A549 (cell line): ENCODE measurements around the gene AEBP2. TPM values are rescaled to one million over a fixed set of nuclear protein-coding genes. Genes with fewer than 3 reads are reported as not detected.

ENCODE experiments used
- ATAC-seq, 2 experiments: fragments of 200-7000 bp in 1 of 2; fragments of >200 bp in 1 of 2; cut with Nextera tagmentation in 1 of 2; cut with Tn5 transposase in 1 of 2; 3 replicates each; pipeline versions ENCODE4 v1.8.0 to v1.9.1; 2018 to 2020; ENCODE audit warnings: mild to moderate bottlenecking in 1 of 2, moderate library complexity in 1 of 2
- CTCF ChIA-PET: fragments of 300-600 bp; sonication (Branson Sonifier 250); formaldehyde crosslinking; extraction: SDS; loops from one replicate; lab custom pipeline; 2021; ENCODE audit warnings: antibody characterized with exemption, inconsistent platforms; lab: Yijun Ruan, JAX
- POLR2A ChIA-PET: fragments of 350-600 bp; formaldehyde crosslinking; extraction: SDS; loops from one replicate; lab custom pipeline; 2021; ENCODE audit warnings: antibody characterized with exemption, inconsistent platforms; lab: Yijun Ruan, JAX
- DNase-seq, 2 experiments: peaks; one replicate each; pipeline versions ENCODE4 v3.0.0 to v3.0.0-alpha.2; 2011 to 2016; ENCODE audit warnings: low read depth in 1 of 2, low spot score in 1 of 2
- FAIRE-seq: peaks from 2 replicates; lab custom pipeline; 2011; peaks lifted over from hg19 to GRCh38; lab: Jason Lieb, UNC
- H3K27ac ChIP-seq, 2 experiments: fragments of >200 bp; sonication (Bioruptor Twin); formaldehyde crosslinking; 3 replicates each; pipeline ENCODE4 v1.5.1; 2016 to 2017
- H3K4me1 ChIP-seq: fragments of >200 bp; sonication (Bioruptor Twin); formaldehyde crosslinking; 3 replicates; pipeline ENCODE4 v1.6.1; 2016
- H3K4me2 ChIP-seq: fragments of >200 bp; sonication (Bioruptor Twin); formaldehyde crosslinking; 3 replicates; pipeline ENCODE4 v1.6.1; 2016
- H3K4me3 ChIP-seq: fragments of >200 bp; sonication (Bioruptor Twin); formaldehyde crosslinking; 3 replicates; pipeline ENCODE4 v1.5.1; 2016
- H3K9me3 ChIP-seq: fragments of >200 bp; sonication (Bioruptor Twin); formaldehyde crosslinking; 3 replicates; pipeline ENCODE4 v1.6.1; 2016
- CBX8 ChIP-seq: fragments of 200-600 bp; sonication (generic); IDR thresholded peaks from 2 replicates; pipeline ENCODE4 v1.6.1; 2016
- CEBPB ChIP-seq, 2 experiments: fragments of >200 bp in 1 of 2; sonication (Bioruptor Twin) in 1 of 2; formaldehyde crosslinking in 1 of 2; IDR thresholded peaks; 2 replicates each; pipeline ENCODE4 v1.6.1; 2012 to 2016
- GATA3 ChIP-seq: IDR thresholded peaks from 2 replicates; pipeline ENCODE4 v1.6.1; 2012; ENCODE audit warnings: borderline replicate concordance
- HDAC2 ChIP-seq: fragments of 200-600 bp; sonication (generic); IDR thresholded peaks from 2 replicates; pipeline ENCODE4 v1.6.1; 2016
- HEYL ChIP-seq: fragments of 250-450 bp; sonication (Bioruptor Pico); IDR thresholded peaks from 2 replicates; pipeline ENCODE4 v1.8.0; 2021; ENCODE audit warnings: mild to moderate bottlenecking, moderate library complexity
- JUNB ChIP-seq: fragments of >200 bp; sonication (Bioruptor Twin); formaldehyde crosslinking; IDR thresholded peaks from 2 replicates; pipeline ENCODE4 v1.6.1; 2016
- KDM1A ChIP-seq: fragments of 200-600 bp; sonication (generic); IDR thresholded peaks from 2 replicates; pipeline ENCODE4 v1.6.1; 2016; ENCODE audit warnings: low read depth, mild to moderate bottlenecking
- KDM5A ChIP-seq: fragments of 200-600 bp; sonication (generic); IDR thresholded peaks from 2 replicates; pipeline ENCODE4 v1.6.1; 2016; ENCODE audit warnings: antibody characterized with exemption, mild to moderate bottlenecking
- MAFK ChIP-seq: fragments of 450-650 bp; IDR thresholded peaks from 2 replicates; pipeline ENCODE4 v1.6.1; 2014; ENCODE audit not compliant: partially characterized antibody
- PHF8 ChIP-seq: fragments of 200-600 bp; sonication (generic); IDR thresholded peaks from 2 replicates; pipeline ENCODE4 v1.6.1; 2016; ENCODE audit warnings: low read depth, mild to moderate bottlenecking, antibody characterized with exemption, moderate library complexity, borderline replicate concordance
- RAD21 ChIP-seq, 2 experiments: fragments of >200 bp in 1 of 2; sonication (Bioruptor Twin) in 1 of 2; formaldehyde crosslinking in 1 of 2; IDR thresholded peaks in 1 of 2; conservative IDR thresholded peaks in 1 of 2; 2 replicates in 1 of 2; 3 replicates in 1 of 2; pipeline ENCODE4 v1.6.1; 2012 to 2018; ENCODE audit warnings: inconsistent platforms in 1 of 2
- RARB ChIP-seq: fragments of 250-450 bp; sonication (Bioruptor Pico); IDR thresholded peaks from 2 replicates; pipeline ENCODE4 v1.8.0; 2021; ENCODE audit warnings: mild to moderate bottlenecking, moderate library complexity
- RNF2 ChIP-seq: fragments of 200-600 bp; sonication (generic); IDR thresholded peaks from 2 replicates; pipeline ENCODE4 v1.6.1; 2016; ENCODE audit warnings: low read depth, mild to moderate bottlenecking, antibody characterized with exemption, moderate library complexity, borderline replicate concordance
- ZNF302 ChIP-seq: fragments of 250-450 bp; sonication (Bioruptor Pico); IDR thresholded peaks from 2 replicates; pipeline ENCODE4 v1.9.0; 2021; ENCODE audit warnings: inconsistent platforms, mild to moderate bottlenecking, moderate library complexity
- WGBS: methylation state at CpG from one replicate; pipeline ENCODE4 v1.1.6; 2017; ENCODE audit errors: missing lambda C conversion rate; 5-methylcytosine and 5-hydroxymethylcytosine counted together
- polyA plus RNA-seq, 4 experiments: library from polyadenylated mRNA; depleted of rRNA in 3 of 4; stranded (reverse); fragments of >200 nt; fragmentation: RNase III in 1 of 4; extraction: RNeasy Plus Mini Kit Qiagen cat#74134 plus additional on column Dnase treatment in 1 of 4; gene quantifications; 2 replicates in 3 of 4; 3 replicates in 1 of 4; pipeline ENCODE4 v1.2.3, GENCODE V29; 2011 to 2017
- TF ChIP-seq, protein P1 (sequence below): fragments of 450-650 bp; IDR thresholded peaks from 2 replicates; pipeline ENCODE4 v1.6.1; 2014; ENCODE audit warnings: antibody characterized with exemption
- TF ChIP-seq, protein P2 (sequence below): fragments of 200-600 bp; sonication (generic); IDR thresholded peaks from 2 replicates; pipeline ENCODE4 v1.6.1; 2016; ENCODE audit warnings: antibody characterized with exemption, mild to moderate bottlenecking, moderate library complexity
- TF ChIP-seq, protein P3 (sequence below): IDR thresholded peaks from 2 replicates; pipeline ENCODE4 v1.6.1; 2012; ENCODE audit warnings: low read depth, borderline replicate concordance
- TF ChIP-seq, protein P4 (sequence below): IDR thresholded peaks from 2 replicates; pipeline ENCODE4 v1.6.1; 2012
- TF ChIP-seq, protein P5 (sequence below): fragments of >200 bp; sonication (Bioruptor Twin); formaldehyde crosslinking; IDR thresholded peaks from 3 replicates; pipeline ENCODE4 v1.5.1; 2016
- TF ChIP-seq, protein P6 (sequence below): fragments of >200 bp; sonication (Bioruptor Twin); formaldehyde crosslinking; IDR thresholded peaks from 3 replicates; pipeline ENCODE4 v1.6.1; 2016
- TF ChIP-seq, protein P7 (sequence below): fragments of 150-350 bp; IDR thresholded peaks from 2 replicates; pipeline ENCODE4 v1.6.1; 2014; ENCODE audit warnings: low read depth, mild to moderate bottlenecking, low read length

The AEBP2 gene
- polyA plus RNA-seq, 2 of the 4 experiments (the other 2 are of a cell fraction), result 23.5 to 27.3 TPM

DNA sequence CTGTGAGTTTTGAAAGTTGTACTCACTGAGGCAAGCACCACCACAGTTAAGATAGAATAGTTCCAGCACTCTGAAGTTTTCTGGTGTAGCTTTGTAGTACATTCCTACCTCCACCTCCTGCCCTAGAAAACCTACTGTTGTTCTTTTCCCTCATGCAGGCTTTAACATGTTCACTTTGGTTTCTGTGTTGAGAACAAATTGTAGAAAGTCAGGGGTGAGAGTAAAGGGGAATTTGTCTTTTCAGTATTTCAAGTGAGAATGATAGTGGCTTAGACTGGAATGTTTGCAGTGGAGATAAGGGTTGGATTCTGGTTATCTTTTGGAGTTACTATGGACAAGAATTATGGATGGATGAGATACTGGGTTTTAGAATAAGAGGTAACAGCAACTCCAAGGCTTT, 67.2 kb downstream of the AEBP2 start:
- ChIA-PET POLR2A (no interaction called here), CTCF (interaction anchor here (0.9 kb wide), 1 partner anchor 21 kb away, joined by 3 read pairs; no protein-coding TSS in a partner anchor)
- H3K4me2 ChIP-seq, result no peak overlapping the region
- TF ChIP-seq RNF2 (no peak), ZNF302 (no peak)
- TF ChIP-seq, protein P1, sequence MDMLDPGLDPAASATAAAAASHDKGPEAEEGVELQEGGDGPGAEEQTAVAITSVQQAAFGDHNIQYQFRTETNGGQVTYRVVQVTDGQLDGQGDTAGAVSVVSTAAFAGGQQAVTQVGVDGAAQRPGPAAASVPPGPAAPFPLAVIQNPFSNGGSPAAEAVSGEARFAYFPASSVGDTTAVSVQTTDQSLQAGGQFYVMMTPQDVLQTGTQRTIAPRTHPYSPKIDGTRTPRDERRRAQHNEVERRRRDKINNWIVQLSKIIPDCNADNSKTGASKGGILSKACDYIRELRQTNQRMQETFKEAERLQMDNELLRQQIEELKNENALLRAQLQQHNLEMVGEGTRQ, result no peak
- no peak for DNase-seq
- no peak overlapping the region for H3K4me3 ChIP-seq
- ATAC-seq, result no peak
- no peaks in the 10 kb centered on the region for H3K9me3 ChIP-seq
- H3K27ac ChIP-seq, result no peak overlapping the region
- no peaks in the 10 kb centered on the region for H3K4me1 ChIP-seq
- no peak for FAIRE-seq

DNA sequence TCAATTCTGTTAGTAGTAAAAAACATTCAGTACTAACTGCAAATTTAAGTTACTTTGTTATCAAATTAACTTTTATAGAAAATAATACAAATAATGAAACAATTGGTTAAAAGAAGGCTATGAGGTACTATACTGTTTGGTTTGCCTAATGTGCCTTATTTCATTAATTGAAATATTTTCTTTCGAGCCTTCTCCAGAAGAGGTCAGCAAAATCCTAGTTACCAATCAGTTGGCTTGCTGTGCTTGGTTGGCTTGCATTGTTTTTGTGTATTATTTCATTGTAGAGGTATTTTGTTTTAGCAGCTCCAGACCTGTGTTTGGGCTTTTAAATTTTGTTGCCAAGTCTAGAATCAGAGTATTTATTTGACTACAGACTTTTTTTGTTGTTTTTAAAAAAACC, 68.5 kb downstream of the AEBP2 start:
- CTCF ChIA-PET, result interaction anchor here (1.2 kb wide), 1 partner anchor 17 kb away, joined by 3 read pairs; no protein-coding TSS in a partner anchor
- peak in 1 of 2 experiments; percentile 38; a peak in 2 of 6 replicates for ATAC-seq
- 91% methylated on average over 1 of the region's 1 CpG for WGBS

DNA sequence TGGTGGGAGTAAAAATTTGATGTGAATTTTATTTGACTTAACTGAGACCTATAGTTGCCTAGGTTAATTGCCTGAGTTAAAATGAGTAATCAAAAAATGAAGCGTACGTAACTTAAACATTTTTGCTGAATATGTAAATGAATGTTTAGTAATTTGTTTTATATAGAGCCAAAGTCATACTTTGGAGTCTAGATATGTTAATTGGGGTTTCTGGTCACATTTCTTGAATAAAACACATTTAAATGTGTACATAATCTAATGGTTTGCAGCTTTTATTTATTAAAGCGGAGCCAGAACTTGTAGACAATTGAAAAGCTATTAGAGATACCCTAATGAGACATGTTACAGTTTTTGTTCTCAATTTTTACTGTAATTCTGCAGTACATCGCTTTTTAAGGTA, 71.2 kb downstream of the AEBP2 start:
- no peak for ATAC-seq
- no peak overlapping the region for H3K4me3 ChIP-seq
- no peak for DNase-seq
- ChIA-PET POLR2A (no interaction called here), CTCF (no interaction called here)
- TF ChIP-seq CEBPB (IDR thresholded peaks at IDR 0.05) (no peak), MAFK (no peak), GATA3 (no peak), HEYL (CRISPR knock-in tag) (no peak), HDAC2 (no peak), KDM1A (no peak), RARB (no peak), KDM5A (no peak), CBX8 (no peak)
- TF ChIP-seq, protein P2, sequence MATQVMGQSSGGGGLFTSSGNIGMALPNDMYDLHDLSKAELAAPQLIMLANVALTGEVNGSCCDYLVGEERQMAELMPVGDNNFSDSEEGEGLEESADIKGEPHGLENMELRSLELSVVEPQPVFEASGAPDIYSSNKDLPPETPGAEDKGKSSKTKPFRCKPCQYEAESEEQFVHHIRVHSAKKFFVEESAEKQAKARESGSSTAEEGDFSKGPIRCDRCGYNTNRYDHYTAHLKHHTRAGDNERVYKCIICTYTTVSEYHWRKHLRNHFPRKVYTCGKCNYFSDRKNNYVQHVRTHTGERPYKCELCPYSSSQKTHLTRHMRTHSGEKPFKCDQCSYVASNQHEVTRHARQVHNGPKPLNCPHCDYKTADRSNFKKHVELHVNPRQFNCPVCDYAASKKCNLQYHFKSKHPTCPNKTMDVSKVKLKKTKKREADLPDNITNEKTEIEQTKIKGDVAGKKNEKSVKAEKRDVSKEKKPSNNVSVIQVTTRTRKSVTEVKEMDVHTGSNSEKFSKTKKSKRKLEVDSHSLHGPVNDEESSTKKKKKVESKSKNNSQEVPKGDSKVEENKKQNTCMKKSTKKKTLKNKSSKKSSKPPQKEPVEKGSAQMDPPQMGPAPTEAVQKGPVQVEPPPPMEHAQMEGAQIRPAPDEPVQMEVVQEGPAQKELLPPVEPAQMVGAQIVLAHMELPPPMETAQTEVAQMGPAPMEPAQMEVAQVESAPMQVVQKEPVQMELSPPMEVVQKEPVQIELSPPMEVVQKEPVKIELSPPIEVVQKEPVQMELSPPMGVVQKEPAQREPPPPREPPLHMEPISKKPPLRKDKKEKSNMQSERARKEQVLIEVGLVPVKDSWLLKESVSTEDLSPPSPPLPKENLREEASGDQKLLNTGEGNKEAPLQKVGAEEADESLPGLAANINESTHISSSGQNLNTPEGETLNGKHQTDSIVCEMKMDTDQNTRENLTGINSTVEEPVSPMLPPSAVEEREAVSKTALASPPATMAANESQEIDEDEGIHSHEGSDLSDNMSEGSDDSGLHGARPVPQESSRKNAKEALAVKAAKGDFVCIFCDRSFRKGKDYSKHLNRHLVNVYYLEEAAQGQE, result no peak
- TF ChIP-seq, protein P3, sequence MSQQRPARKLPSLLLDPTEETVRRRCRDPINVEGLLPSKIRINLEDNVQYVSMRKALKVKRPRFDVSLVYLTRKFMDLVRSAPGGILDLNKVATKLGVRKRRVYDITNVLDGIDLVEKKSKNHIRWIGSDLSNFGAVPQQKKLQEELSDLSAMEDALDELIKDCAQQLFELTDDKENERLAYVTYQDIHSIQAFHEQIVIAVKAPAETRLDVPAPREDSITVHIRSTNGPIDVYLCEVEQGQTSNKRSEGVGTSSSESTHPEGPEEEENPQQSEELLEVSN, result no peak
- TF ChIP-seq, protein P4, sequence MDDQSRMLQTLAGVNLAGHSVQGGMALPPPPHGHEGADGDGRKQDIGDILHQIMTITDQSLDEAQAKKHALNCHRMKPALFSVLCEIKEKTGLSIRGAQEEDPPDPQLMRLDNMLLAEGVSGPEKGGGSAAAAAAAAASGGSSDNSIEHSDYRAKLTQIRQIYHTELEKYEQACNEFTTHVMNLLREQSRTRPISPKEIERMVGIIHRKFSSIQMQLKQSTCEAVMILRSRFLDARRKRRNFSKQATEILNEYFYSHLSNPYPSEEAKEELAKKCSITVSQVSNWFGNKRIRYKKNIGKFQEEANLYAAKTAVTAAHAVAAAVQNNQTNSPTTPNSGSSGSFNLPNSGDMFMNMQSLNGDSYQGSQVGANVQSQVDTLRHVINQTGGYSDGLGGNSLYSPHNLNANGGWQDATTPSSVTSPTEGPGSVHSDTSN, result no peak
- TF ChIP-seq, all 56 proteins: peak for 0
- H3K9me3 ChIP-seq, result no peaks in the 10 kb centered on the region
- H3K27ac ChIP-seq, result no peak overlapping the region
- H3K4me2 ChIP-seq, result no peak overlapping the region
- 94% methylated on average over 4 of the region's 4 CpGs for WGBS
- no peak for FAIRE-seq
- H3K4me1 ChIP-seq, result peaks cover 17% of the 10 kb centered on the region

More for the DNA sequence above, 68.5 kb downstream of the AEBP2 start:
- no peak overlapping the region for H3K27ac ChIP-seq
- no peak for FAIRE-seq
- no peaks in the 10 kb centered on the region for H3K9me3 ChIP-seq
- H3K4me3 ChIP-seq, result no peak overlapping the region
- peak in 1 of 2 experiments; percentile 17 for DNase-seq
- no peaks in the 10 kb centered on the region for H3K4me1 ChIP-seq
- H3K4me2 ChIP-seq, result no peak overlapping the region
- TF ChIP-seq, protein P5, sequence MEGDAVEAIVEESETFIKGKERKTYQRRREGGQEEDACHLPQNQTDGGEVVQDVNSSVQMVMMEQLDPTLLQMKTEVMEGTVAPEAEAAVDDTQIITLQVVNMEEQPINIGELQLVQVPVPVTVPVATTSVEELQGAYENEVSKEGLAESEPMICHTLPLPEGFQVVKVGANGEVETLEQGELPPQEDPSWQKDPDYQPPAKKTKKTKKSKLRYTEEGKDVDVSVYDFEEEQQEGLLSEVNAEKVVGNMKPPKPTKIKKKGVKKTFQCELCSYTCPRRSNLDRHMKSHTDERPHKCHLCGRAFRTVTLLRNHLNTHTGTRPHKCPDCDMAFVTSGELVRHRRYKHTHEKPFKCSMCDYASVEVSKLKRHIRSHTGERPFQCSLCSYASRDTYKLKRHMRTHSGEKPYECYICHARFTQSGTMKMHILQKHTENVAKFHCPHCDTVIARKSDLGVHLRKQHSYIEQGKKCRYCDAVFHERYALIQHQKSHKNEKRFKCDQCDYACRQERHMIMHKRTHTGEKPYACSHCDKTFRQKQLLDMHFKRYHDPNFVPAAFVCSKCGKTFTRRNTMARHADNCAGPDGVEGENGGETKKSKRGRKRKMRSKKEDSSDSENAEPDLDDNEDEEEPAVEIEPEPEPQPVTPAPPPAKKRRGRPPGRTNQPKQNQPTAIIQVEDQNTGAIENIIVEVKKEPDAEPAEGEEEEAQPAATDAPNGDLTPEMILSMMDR, result peak; percentile 45
- TF ChIP-seq PHF8 (no peak), HDAC2 (no peak), KDM5A (no peak), JUNB (no peak), RAD21 (conservative IDR thresholded peaks at IDR 0.05 in 1 of 2, IDR thresholded peaks at IDR 0.05 in 1 of 2) (peak; percentile 44 to 49)
- TF ChIP-seq, protein P6, sequence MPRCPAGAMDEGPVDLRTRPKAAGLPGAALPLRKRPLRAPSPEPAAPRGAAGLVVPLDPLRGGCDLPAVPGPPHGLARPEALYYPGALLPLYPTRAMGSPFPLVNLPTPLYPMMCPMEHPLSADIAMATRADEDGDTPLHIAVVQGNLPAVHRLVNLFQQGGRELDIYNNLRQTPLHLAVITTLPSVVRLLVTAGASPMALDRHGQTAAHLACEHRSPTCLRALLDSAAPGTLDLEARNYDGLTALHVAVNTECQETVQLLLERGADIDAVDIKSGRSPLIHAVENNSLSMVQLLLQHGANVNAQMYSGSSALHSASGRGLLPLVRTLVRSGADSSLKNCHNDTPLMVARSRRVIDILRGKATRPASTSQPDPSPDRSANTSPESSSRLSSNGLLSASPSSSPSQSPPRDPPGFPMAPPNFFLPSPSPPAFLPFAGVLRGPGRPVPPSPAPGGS, result no peak
- TF ChIP-seq, protein P7, sequence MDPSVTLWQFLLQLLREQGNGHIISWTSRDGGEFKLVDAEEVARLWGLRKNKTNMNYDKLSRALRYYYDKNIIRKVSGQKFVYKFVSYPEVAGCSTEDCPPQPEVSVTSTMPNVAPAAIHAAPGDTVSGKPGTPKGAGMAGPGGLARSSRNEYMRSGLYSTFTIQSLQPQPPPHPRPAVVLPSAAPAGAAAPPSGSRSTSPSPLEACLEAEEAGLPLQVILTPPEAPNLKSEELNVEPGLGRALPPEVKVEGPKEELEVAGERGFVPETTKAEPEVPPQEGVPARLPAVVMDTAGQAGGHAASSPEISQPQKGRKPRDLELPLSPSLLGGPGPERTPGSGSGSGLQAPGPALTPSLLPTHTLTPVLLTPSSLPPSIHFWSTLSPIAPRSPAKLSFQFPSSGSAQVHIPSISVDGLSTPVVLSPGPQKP, result no peak
- POLR2A ChIA-PET, result no interaction called here
